Measurements from ENCODE around the gene EIF4B. TPM values are rescaled to one million over a fixed set of nuclear protein-coding genes. Genes with fewer than 3 reads are reported as not detected.
A peak's percentile ranks its signal among the peaks of the same experiment; 100 is the strongest.

EIF4B gene
- total RNA-seq, 1 experiment from 2014 or later: 393 TPM

- Histone ChIP-seq H3K4me3 (ENCODE audit: low read depth, low read length, poor library complexity, severe bottlenecking) (no peak overlapping the region), H3K36me3 (ENCODE audit: insufficient read depth, low read length, poor library complexity, severe bottlenecking) (peaks cover 87% of the 10 kb centered on the region), H3K9me3 (ENCODE audit: low read depth, low read length, poor library complexity, severe bottlenecking) (no peaks in the 10 kb centered on the region), H3K4me1 (ENCODE audit: insufficient read depth, low read length, poor library complexity, severe bottlenecking) (no peaks in the 10 kb centered on the region), H3K27ac (ENCODE audit: low read depth, low read length, poor library complexity, severe bottlenecking) (peak overlapping the region; percentile 17), H3K27me3 (replicated peaks; ENCODE audit: insufficient read depth, low read depth, low read length, poor library complexity) (no peaks in the 10 kb centered on the region)
- CTCF ChIA-PET: interaction anchor here (0.6 kb wide), 1 partner anchor 8 kb away, joined by 4 read pairs; no protein-coding TSS in a partner anchor
- BruUV-seq (replicated peaks): no TSS peak
- TF ChIP-seq CTCF (conservative IDR thresholded peaks at IDR 0.05; ENCODE audit: low read depth, low read length) (no peak), EZH2 (IDR thresholded peaks at IDR 0.05; ENCODE audit: borderline replicate concordance, low read depth, low read length, poor library complexity, severe bottlenecking) (no peak)
- DNase-seq (ENCODE audit: low spot score): no peak
- POLR2A ChIA-PET (ENCODE audit: low non-redundant PET): no interaction called here
- intact Hi-C loops (cut with micrococcal nuclease; ENCODE audit: unreplicated experiment): no loop called here
Measured at GRCh38 chr12:53034459-53034858, 28.2 kb downstream of the EIF4B start.

DNA sequence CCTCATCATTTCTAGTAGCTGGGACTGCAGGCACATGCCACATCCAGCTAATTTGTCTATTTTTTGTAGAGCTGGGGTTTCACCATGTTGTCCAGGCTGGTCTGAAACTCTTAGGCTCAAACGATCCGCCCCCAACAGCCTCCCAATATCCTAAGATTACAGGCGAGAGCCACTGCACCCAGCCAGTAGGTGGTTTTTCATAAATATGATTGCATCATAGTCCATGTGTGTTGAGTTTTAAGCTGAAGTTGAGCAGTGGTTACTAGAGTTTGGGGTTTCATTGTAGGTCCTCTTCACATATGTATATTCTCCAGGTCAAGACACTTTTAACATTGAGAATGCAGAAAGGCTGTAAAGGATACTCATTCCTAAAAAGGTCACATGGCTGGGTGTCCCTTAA, 30.5 kb downstream of the EIF4B start:
- H3K4me1 ChIP-seq (ENCODE audit: insufficient read depth, low read length, poor library complexity, severe bottlenecking): no peaks in the 10 kb centered on the region
- H3K27me3 ChIP-seq (replicated peaks; ENCODE audit: insufficient read depth, low read depth, low read length, poor library complexity): no peaks in the 10 kb centered on the region
- TF ChIP-seq CTCF (conservative IDR thresholded peaks at IDR 0.05; ENCODE audit: low read depth, low read length): no peak
- no peak for TF ChIP-seq EZH2 (IDR thresholded peaks at IDR 0.05; ENCODE audit: borderline replicate concordance, low read depth, low read length, poor library complexity, severe bottlenecking)
- H3K9me3 ChIP-seq (ENCODE audit: low read depth, low read length, poor library complexity, severe bottlenecking): no peaks in the 10 kb centered on the region
- H3K4me3 ChIP-seq (ENCODE audit: low read depth, low read length, poor library complexity, severe bottlenecking): no peak overlapping the region
- peaks cover 83% of the 10 kb centered on the region for H3K36me3 ChIP-seq (ENCODE audit: insufficient read depth, low read length, poor library complexity, severe bottlenecking)
- H3K27ac ChIP-seq (ENCODE audit: low read depth, low read length, poor library complexity, severe bottlenecking): no peak overlapping the region
- ChIA-PET POLR2A (ENCODE audit: low non-redundant PET) (interaction anchor here (0.6 kb wide), 1 partner anchor 92 kb away, joined by 3 read pairs; no protein-coding TSS in a partner anchor), CTCF (no interaction called here)
- BruUV-seq (replicated peaks): no TSS peak
- intact Hi-C loops (cut with micrococcal nuclease; ENCODE audit: unreplicated experiment): no loop called here
- no peak for DNase-seq (ENCODE audit: low spot score)

DNA sequence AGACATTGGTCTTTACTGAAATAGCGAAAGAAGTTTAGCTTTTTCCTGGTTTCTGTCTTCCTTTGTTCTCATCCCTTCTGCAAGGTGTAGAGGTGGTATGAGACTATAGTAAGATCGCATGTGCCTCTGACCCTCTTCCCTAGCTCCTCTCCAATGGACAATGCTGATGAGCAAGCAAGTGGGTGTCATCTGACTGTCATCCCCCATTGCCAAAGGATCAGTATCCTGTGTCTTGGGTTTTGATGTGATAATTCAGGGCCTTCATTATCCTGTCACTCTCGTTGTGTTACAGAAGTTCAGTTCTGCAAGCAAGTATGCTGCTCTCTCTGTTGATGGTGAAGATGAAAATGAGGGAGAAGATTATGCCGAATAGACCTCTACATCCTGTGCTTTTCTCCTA, 33.6 kb downstream of the EIF4B start:
- TF ChIP-seq CTCF (conservative IDR thresholded peaks at IDR 0.05; ENCODE audit: low read depth, low read length): no peak
- no peak for TF ChIP-seq EZH2 (IDR thresholded peaks at IDR 0.05; ENCODE audit: borderline replicate concordance, low read depth, low read length, poor library complexity, severe bottlenecking)
- no peak for DNase-seq (ENCODE audit: low spot score)
- Histone ChIP-seq H3K4me1 (ENCODE audit: insufficient read depth, low read length, poor library complexity, severe bottlenecking) (no peaks in the 10 kb centered on the region), H3K27me3 (replicated peaks; ENCODE audit: insufficient read depth, low read depth, low read length, poor library complexity) (no peaks in the 10 kb centered on the region), H3K4me3 (ENCODE audit: low read depth, low read length, poor library complexity, severe bottlenecking) (no peak overlapping the region), H3K9me3 (ENCODE audit: low read depth, low read length, poor library complexity, severe bottlenecking) (no peaks in the 10 kb centered on the region), H3K36me3 (ENCODE audit: insufficient read depth, low read length, poor library complexity, severe bottlenecking) (peaks cover 56% of the 10 kb centered on the region), H3K27ac (ENCODE audit: low read depth, low read length, poor library complexity, severe bottlenecking) (no peak overlapping the region)
- ChIA-PET CTCF (no interaction called here), POLR2A (ENCODE audit: low non-redundant PET) (no interaction called here)
- intact Hi-C loops (cut with micrococcal nuclease; ENCODE audit: unreplicated experiment): no loop called here
- BruUV-seq (replicated peaks): no TSS peak

Data from A673 (cell line).